HG03521 (cell line): Measurements from ENCODE around the gene NFATC3.

ENCODE experiments used
- ATAC-seq: cut with Tn5 transposase; IDR thresholded peaks from one replicate; pipeline ENCODE4 v1.9.1; 2021; ENCODE audit warnings: mild to moderate bottlenecking, moderate library complexity; ENCODE audit not compliant: unreplicated experiment

The NFATC3 gene

DNA sequence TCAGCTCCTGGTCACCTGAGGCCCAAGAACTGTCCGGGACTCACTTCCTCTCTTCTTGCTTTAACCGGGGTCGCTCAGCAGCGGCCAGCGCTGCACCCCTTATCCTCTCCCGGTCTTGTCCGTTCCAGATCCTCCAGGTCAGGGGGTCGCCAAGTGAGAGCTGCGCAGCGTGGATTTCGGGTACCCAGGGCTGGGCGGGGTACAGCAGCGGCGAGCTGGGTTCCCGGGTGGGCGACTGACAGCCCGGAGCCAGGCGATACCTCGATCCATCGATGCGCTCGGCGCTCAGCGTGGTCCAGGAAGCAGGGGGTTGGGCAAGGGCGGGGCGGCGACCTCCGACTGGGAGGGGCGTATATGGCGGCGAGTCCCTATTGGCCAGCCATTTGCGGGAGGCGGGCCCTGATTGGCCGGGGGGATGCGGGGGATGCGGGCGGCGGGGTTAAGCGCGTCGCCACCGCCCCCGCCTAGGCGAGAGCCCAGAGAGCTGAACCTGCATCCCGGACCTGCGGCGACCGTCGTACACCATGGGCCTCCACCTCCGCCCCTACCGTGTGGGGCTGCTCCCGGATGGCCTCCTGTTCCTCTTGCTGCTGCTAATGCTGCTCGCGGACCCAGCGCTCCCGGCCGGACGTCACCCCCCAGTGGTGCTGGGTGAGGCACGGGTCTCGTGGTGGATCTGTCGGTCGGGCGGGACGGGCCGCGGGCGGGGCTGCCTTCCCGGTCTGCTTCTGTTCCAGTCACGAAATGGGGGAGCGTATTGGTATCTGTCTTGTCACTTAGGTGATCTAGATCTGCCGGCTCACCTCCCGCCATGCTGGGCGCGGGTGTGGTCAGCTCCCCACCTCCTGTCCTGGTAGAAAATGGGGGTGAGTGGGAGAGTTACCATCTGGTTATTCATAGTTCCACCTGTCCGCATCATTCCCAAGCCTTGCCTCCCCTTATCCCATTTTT is 160.0 kb downstream of the NFATC3 start, which contains the start of gene PLA2G15:
Gene PLA2G15, plus strand, starts transcription at position 471 of the 951 bp plus-strand sequence. Its CDS starts 54 bp downstream, at position 525.
- peak; percentile 89 for ATAC-seq

DNA sequence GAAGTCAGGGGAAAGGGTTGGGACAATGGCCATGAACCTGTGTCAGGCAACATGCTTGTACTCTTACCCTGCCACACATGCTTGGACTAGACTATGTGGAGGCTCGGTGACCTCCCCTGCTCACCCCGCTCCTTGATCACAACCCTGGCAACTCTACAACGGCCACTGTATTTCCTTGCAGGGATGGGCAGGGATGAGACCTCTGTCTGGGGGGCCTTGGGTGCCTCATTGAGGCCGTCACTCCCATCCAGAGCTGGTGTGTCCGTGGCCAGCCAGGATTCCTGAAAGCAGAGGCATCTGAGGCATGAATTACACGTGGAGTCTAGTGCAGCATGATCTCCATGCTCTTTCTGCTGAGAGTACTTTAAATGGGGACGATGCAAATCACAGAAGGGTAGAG is 161.0 kb downstream of the NFATC3 start:
- ATAC-seq = no peak

DNA sequence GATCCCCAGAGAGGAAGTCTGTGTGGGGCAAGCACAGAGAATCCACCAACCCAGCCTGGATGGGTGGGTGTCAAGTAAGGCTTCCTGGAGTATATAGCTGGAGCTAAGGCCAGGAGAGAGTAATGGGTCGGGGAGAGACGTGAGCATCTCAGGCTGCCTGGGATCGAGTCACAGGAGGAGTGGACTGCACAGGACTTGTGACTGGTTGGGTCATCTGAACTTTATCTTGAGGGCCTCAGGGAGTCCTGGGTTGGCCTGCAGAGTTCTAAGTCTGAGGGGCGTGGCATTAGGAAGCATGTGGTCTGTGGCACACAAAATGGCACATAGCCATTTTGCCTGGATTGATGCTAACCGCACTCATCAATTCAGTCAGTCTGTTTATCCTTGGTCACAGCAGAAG is 161.5 kb downstream of the NFATC3 start:
- no peak for ATAC-seq

DNA sequence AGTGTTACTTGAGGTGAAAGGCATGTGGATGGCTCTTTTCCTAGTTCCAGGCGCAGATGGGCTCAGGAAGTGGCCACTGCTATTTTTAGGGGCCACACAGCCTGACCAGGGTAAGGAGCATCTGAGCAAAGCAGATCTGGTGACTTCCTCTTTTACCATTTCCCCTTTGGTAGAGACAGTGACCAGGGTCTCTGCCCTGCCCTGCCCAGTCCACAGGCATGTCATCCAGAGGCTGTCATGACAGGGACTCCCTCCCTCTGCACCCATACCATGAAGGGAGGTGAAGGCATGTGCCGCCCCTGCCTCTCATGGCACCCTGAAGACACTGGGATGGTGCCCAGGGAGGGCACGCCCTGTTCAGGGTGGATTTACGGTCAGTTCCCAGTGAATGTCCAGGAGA is 162.2 kb downstream of the NFATC3 start:
- ATAC-seq = no peak

DNA sequence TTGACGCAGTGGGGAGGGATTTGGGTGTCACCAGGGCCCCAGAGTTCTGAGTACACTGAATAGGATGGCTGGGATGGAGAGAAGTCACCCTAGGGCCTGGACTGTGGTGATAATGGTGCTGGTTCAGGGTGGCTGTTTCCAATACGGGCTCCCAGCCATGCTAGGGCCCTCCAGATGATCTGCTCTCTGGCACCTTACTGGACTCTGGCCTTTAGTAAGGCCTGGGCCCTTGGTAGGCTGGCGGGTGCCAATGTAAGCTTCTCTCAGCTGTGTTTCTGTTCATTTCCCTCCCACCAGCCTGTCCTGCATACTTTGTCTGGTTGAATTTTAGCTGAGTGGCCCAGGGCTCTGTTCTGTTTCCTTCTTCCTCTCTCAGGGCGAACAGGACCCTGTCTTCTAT is 162.8 kb downstream of the NFATC3 start:
- no peak for ATAC-seq

DNA sequence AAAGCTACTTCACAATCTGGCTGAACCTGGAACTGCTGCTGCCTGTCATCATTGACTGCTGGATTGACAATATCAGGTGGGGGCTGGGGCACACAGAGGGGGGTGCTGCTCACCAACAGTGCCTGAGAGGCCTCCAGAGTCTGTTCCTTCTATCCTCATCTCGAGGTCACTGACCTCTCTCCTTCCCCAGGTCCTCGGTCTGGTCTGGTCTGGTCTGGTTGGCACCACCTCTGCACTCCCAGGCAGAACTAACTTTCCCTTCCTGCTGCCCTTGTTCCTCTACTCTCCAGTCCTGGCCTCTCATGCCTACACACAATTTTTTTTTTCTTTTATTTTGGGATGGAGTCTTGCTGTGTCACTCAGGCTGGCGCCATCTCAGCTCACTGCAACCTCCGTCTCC is 164.2 kb downstream of the NFATC3 start:
- ATAC-seq = no peak

DNA sequence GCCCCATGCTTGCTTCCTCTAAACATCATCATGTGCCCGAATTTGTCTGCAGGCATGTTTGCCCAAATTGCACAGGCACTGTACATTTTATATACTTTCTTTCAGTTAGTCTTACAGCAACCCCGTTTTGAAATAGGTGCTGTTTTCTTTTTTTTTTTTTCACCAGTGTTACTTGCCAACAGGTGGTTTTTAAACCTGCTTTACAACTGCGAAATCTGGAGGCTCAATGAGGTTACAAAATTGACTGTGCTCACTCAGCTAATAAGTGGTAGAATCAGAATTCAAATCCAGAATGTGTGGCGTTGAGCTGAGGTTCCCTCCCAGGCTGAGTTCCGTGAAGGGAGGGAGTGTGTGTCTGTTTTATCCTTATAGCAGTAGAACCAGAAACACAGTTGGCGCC is 165.8 kb downstream of the NFATC3 start:
- ATAC-seq = no peak

DNA sequence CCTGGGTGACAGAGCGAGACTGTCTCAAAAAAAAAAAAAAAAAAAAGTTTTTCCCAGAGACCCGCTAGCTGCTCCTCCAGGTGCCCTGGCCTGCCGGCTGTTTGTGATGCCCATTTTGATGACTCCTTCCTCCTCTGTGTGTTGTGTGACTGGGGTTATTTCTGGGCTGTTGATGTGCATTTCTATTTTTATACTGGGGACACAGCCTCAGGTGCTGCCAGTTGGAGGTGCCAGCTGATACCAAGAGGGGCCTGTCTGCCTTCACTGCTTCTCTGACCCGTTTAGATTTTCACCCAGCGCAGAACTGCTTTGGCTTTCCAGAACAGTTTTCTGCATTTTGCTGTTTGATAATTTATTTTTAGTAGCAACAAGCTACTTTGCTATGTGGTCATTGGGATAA is 166.7 kb downstream of the NFATC3 start:
- ATAC-seq = no peak

DNA sequence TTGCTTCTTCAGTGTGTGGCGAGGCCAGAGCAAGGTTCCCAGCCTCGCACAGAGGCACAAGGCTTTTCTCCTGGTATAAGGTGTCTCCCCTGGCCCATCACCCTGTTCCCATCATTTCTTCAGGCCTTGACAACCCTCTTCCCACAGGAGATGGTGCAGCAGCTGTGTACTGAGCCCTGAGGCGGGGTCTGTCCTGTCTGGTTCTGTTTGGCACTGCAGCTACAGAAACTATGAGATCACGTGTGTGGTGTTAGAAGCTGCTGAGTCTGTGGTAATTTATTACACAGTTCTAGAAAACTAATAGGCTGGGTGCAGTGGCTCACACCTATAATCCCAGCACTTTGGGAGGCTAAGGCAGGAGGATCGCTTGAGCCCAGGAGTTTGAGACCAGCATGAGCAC is 167.2 kb downstream of the NFATC3 start:
- ATAC-seq = no peak

DNA sequence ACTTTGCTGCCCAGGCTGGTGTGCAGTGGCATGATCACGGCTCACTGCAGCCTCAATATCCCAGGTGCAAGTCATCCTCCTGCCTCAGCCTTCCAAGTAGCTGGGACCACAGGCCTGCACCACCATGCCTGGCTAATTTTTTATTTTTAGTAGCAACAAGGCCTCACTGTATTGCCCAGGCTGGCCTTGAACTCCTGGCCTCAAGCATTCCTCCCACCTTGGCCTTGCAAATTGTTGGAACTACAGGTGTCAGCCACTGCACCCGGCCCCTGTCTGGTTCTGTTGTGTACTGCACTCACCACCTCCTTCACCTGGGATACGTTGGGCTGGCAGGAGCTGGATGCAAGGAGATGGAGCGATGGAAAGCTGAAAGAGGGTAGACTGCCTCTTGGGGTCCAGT is 168.6 kb downstream of the NFATC3 start:
- no peak for ATAC-seq

DNA sequence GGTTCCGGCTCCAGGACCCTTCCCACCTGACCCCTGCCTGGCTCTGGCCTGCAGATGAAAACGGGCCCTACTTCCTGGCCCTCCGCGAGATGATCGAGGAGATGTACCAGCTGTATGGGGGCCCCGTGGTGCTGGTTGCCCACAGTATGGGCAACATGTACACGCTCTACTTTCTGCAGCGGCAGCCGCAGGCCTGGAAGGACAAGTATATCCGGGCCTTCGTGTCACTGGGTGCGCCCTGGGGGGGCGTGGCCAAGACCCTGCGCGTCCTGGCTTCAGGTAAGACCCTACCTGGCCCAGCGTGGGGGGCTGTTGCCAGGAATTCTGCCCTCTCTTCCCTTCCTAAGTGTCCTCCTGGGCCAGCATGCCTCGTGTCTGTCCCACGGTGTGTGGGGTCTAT is 170.5 kb downstream of the NFATC3 start:
- ATAC-seq = no peak

DNA sequence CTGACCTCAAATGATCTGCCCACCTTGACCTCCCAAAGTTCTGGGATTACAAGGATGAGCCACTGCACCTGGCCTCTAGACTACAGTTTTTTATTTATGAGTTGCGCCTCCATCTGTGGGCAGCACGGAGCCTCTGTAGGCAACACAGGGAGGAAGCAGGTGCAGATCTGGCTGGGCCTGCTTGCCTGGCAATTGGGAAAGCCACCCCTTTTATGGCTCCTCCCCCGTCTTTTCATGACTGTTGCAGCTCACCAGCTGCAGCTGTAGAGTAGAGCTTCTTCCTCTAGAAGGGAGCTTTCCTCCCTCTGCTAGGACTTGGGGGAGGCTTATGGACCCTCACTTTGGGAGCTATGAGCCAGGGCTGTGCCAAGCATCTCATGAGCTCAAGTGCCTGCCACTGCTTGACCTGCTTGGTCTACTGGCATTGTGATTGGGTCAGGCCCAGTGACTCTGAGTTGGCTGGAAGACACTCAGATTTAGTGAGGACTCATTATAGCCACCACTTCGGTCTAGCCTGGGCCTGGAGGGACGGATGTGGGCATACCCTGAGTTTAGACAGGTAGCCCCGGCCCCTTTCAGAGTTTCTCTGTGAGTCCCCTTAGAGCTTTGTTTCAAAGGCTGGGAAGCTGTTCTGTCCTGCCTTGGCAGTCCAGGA is 172.2 kb downstream of the NFATC3 start:
- ATAC-seq = no peak

DNA sequence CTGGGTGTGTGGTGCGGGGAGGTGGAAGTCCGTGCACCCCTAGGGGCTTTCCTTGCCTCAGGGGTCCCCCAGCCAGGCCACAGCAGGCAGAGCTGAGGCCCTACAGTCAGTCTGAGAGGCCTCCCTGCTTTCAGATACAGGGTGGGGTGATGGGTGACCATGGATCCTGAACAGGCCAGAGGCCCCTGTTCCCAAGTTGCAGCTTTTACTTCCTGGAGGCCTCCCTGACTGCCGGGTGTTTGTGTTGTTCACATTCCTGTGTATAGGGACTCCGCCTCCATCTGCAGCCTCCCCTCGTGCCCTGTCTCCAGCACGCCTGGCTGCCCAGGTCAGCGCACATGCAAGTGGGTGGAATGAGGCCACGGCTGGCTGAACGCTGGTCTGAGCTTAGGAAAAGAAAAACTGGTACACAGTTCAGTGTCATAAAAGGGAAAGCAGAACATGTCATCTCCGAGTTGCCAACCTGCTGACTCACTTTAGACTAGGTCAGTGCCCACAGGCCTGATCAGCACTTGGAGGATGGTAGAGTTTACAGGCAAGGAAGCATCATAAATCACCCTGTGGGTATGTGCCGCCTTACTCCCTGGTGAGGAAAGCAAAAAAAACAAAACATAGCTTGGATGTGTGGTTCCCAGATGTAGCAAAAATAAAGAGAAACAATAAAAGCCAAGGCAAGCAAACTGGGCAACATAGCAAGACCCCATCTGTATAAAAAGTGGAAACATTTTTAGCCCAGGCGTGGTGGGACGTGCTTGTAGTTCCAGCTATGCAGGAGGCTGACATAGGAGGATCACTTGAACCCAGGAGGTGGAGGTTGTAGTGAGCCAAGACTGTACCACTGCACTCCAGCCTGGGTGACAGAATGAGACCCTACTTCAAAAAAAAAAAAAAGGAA is 173.0 kb downstream of the NFATC3 start:
- no peak for ATAC-seq

DNA sequence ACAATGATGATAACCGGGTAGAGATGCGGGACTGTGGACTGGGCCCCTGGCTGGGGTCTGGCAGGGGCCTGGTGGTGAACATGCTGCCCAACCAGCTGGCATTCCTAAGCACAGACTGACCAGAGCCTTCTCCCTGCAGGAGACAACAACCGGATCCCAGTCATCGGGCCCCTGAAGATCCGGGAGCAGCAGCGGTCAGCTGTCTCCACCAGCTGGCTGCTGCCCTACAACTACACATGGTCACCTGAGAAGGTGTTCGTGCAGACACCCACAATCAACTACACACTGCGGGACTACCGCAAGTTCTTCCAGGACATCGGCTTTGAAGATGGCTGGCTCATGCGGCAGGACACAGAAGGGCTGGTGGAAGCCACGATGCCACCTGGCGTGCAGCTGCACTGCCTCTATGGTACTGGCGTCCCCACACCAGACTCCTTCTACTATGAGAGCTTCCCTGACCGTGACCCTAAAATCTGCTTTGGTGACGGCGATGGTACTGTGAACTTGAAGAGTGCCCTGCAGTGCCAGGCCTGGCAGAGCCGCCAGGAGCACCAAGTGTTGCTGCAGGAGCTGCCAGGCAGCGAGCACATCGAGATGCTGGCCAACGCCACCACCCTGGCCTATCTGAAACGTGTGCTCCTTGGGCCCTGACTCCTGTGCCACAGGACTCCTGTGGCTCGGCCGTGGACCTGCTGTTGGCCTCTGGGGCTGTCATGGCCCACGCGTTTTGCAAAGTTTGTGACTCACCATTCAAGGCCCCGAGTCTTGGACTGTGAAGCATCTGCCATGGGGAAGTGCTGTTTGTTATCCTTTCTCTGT is 174.0 kb downstream of the NFATC3 start:
- no peak for ATAC-seq

DNA sequence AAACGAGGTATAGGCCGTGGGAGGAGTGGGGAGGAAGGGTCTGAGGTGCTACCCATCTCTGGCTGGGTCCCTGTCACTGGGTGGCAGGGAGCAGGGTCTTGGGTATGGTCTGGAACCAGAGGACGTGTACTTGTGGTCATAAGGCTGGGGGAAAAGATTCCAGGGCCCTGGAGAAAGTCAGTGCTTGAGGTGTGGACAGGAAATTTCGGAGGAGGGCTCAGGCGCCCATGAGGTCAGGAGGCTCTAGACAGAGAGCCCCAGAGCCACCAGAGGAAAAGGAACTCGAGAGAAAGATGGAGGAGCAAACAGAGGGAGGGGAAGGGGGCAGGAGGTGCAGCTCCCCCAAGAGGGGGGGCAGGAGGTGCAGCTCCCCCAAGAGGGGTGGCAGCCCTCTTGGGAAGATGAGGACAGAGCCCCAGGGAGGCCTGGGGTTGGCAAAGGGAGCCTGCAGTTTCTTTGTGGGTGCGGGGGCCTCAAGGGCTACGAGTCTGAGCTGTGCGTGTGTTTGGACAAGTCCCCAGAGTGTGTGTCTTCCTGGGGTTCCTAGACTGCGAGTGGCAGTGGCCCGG is 178.5 kb downstream of the NFATC3 start:
- ATAC-seq = no peak

DNA sequence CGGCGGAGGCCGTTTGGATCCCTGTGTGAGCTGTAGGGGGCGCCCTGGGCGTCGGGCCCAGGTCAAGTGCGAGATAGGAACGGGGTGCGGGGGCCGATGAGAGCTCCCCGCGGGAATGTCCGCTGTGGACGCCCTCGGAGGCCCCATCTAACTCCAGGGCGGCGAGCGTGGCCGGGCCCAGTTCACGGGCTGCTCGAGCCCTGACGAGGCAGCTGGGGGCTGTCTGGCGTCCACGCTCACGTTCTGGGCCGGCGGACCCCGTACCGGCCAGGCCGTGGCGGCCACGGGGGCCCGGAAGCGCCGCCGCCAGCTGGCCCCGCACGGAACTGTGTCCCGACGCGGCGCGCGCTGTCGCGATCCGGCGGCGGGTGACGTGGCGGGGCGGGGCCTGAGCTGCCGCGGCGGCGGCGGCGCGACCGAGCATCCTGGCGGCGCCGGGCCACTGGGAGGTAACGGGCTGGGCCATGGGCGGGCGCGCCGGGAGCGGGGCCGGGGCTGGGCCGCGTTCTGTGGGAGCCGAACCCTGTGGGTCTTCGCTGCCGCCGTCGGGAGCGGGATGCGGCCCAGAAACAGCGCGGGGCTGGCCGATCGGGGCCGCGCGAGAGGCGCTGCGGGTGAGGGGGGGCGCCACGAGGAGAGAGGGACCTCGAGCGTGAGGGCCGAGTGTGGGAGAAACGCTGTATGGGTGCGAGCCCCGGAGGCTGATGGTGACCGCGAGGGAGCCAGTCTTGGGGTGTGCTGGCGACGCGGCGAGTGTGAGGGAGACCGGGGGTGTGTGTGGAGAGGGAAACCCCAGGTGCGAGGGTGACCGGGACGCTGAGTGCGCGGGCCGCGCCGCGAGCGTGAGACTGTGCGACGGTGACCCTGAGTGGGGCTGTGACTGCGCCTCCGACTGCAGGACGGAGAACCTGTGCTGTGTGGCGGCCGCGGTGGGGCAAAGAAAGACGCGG is 179.2 kb downstream of the NFATC3 start, which contains the start of gene SLC7A6:
Gene SLC7A6, plus strand, starts transcription at position 399 of the 950 bp plus-strand sequence. CDS start 10,201 bp downstream, outside the sequence.
- ATAC-seq = peak; percentile 64

DNA sequence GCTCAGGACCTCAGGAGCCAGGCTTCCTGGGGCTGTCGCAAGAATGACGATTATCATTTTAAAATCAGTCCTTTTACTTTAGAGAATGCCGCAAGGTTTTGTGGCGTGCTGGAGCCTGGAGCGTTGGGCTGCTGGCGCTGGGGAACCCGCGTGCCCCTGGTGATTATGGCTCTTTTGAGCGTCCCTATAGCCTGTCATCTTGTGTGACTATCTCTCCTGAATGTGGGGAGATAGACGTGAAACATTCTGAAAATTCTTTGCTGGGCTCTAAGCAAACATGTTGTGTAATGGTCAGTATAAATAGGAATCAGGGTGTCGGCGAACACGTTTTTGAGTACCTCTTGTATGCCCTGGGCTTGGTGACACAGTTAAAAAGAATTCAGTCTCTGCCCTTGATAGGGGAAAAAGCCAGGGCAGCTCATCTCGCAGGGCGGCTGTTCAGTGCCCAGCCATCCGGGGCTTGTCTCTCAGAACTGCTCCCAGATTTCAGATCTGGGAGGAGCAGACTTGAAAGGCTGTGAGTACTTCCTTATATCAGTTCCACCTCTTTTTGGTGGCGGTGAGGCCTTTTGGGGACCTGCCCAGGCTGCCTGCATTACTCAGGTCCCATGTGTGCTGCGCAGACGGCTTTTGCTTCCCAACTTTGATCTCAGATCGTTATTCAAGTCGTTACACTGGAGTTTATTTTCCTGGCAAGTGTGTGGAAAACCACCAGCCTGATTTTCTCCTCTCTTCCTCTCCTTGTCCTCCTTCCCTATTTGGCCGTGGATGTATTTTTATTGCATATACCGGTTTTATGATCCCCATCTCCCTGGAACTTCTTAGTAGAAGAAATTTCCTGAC is 180.1 kb downstream of the NFATC3 start:
- no peak for ATAC-seq
